HEK293 (cell line): ENCODE measurements around the gene ZNF260.

Experiments used
- CTCF ChIA-PET: fragments of 350-600 bp; formaldehyde crosslinking; extraction: SDS; loops from one replicate; lab custom pipeline; 2021; ENCODE audit warnings: antibody characterized with exemption; lab: Yijun Ruan, JAX
- POLR2A ChIA-PET: fragments of 300-600 bp; formaldehyde crosslinking; extraction: SDS; loops from one replicate; lab custom pipeline; 2020; ENCODE audit warnings: antibody characterized with exemption, inconsistent platforms; lab: Yijun Ruan, JAX
- H3K27ac ChIP-seq: fragments of 200-500 bp; sonication (Bioruptor generic); 2 replicates; pipeline ENCODE4 v1.5.1; 2014; ENCODE audit warnings: low read depth, low read length, control low read depth, inconsistent platforms; ENCODE audit errors: extremely low read depth
- H3K36me3 ChIP-seq, 2 experiments: fragments of 200-500 bp in 1 of 2; sonication (Bioruptor generic) in 1 of 2; 1 replicate in 1 of 2; 2 replicates in 1 of 2; pipeline ENCODE4 v1.5.1; 2014 to 2017; ENCODE audit warnings: inconsistent platforms in 2 of 2, low read length in 2 of 2; ENCODE audit not compliant: control insufficient read depth in 2 of 2, insufficient read depth in 1 of 2
- H3K4me1 ChIP-seq: fragments of 200-500 bp; sonication (Bioruptor generic); 2 replicates; pipeline ENCODE4 v1.5.1; 2014; ENCODE audit warnings: mild to moderate bottlenecking, low read length, inconsistent platforms; ENCODE audit not compliant: control insufficient read depth, insufficient read depth
- H3K4me3 ChIP-seq: 2 replicates; pipeline ENCODE4 v1.5.1; 2011; ENCODE audit warnings: low read depth, mild to moderate bottlenecking, control low read depth, low read length, moderate library complexity
- H3K9me3 ChIP-seq: fragments of 200-500 bp; sonication (Bioruptor generic); 2 replicates; pipeline ENCODE4 v1.5.1; 2014; ENCODE audit warnings: low read depth, low read length, inconsistent platforms; ENCODE audit not compliant: control insufficient read depth, insufficient read depth
- IKZF3 ChIP-seq: fragments of 450-650 bp; IDR thresholded peaks from 2 replicates; pipeline ENCODE4 v1.5.0; 2018; ENCODE audit warnings: missing biosample characterization, mild to moderate bottlenecking, missing genetic modification characterization, moderate library complexity
- OSR2 ChIP-seq: fragments of 450-650 bp; formaldehyde crosslinking; IDR thresholded peaks from 2 replicates; pipeline ENCODE4 v1.5.1; 2016; ENCODE audit warnings: missing biosample characterization, missing genetic modification characterization
- PRDM1 ChIP-seq: fragments of 450-650 bp; formaldehyde crosslinking; IDR thresholded peaks from 2 replicates; pipeline ENCODE4; 2016; ENCODE audit warnings: missing biosample characterization, missing genetic modification characterization
- SP7 ChIP-seq: fragments of 450-650 bp; formaldehyde crosslinking; IDR thresholded peaks from 2 replicates; pipeline ENCODE4 v1.5.1; 2016; ENCODE audit warnings: missing biosample characterization, missing genetic modification characterization
- WT1 ChIP-seq: fragments of 450-650 bp; formaldehyde crosslinking; IDR thresholded peaks from 2 replicates; pipeline ENCODE4 v1.5.1; 2016; ENCODE audit warnings: missing biosample characterization, missing genetic modification characterization
- ZBTB17 ChIP-seq: fragments of 450-650 bp; formaldehyde crosslinking; IDR thresholded peaks from 2 replicates; pipeline ENCODE4 v1.5.1; 2016; ENCODE audit warnings: missing biosample characterization, missing genetic modification characterization
- ZNF112 ChIP-seq: fragments of 450-650 bp; formaldehyde crosslinking; IDR thresholded peaks from 2 replicates; pipeline ENCODE4 v1.5.0; 2017; ENCODE audit warnings: missing biosample characterization, missing genetic modification characterization
- ZNF184 ChIP-seq: fragments of 450-650 bp; IDR thresholded peaks from 2 replicates; pipeline ENCODE4 v1.5.1; 2018; ENCODE audit warnings: missing biosample characterization, mild to moderate bottlenecking, missing genetic modification characterization
- ZNF2 ChIP-seq: fragments of 450-650 bp; formaldehyde crosslinking; IDR thresholded peaks from 2 replicates; pipeline ENCODE4 v1.5.1; 2016; ENCODE audit warnings: missing biosample characterization, missing genetic modification characterization
- ZNF366 ChIP-seq: fragments of 450-650 bp; formaldehyde crosslinking; conservative IDR thresholded peaks from 2 replicates; pipeline ENCODE4 v1.5.1; 2016; ENCODE audit warnings: missing biosample characterization, missing genetic modification characterization
- ZNF423 ChIP-seq: fragments of 450-650 bp; formaldehyde crosslinking; IDR thresholded peaks from 2 replicates; pipeline ENCODE4 v1.5.1; 2016; ENCODE audit warnings: missing biosample characterization, missing genetic modification characterization
- ZNF549 ChIP-seq: fragments of 450-650 bp; IDR thresholded peaks from 2 replicates; pipeline ENCODE4 v1.5.1; 2018; ENCODE audit warnings: missing biosample characterization, missing genetic modification characterization, mild to moderate bottlenecking, inconsistent platforms, moderate library complexity
- ZNF600 ChIP-seq: fragments of 450-650 bp; formaldehyde crosslinking; IDR thresholded peaks from 2 replicates; pipeline ENCODE4 v1.5.1; 2016; ENCODE audit warnings: missing biosample characterization, missing genetic modification characterization
- ZNF629 ChIP-seq: fragments of 450-650 bp; formaldehyde crosslinking; IDR thresholded peaks from 2 replicates; pipeline ENCODE4 v1.5.1; 2017; ENCODE audit warnings: missing biosample characterization, missing genetic modification characterization
- ZNF677 ChIP-seq: fragments of 450-650 bp; IDR thresholded peaks from 2 replicates; pipeline ENCODE4 v1.5.0; 2018; ENCODE audit warnings: missing biosample characterization, mild to moderate bottlenecking, missing genetic modification characterization, moderate library complexity
- ZNF701 ChIP-seq: fragments of 450-650 bp; formaldehyde crosslinking; IDR thresholded peaks from 2 replicates; pipeline ENCODE4 v1.5.1; 2016; ENCODE audit warnings: missing biosample characterization, missing genetic modification characterization
- TF ChIP-seq, protein P1 (sequence below): fragments of 450-650 bp; formaldehyde crosslinking; IDR thresholded peaks from 2 replicates; pipeline ENCODE4 v1.5.1; 2016; ENCODE audit warnings: missing biosample characterization, missing genetic modification characterization
- TF ChIP-seq, protein P2 (sequence below): fragments of 450-650 bp; formaldehyde crosslinking; IDR thresholded peaks from 2 replicates; pipeline ENCODE4; 2016; ENCODE audit warnings: missing biosample characterization, missing genetic modification characterization
- TF ChIP-seq, protein P3 (sequence below): fragments of 450-650 bp; formaldehyde crosslinking; IDR thresholded peaks from 2 replicates; pipeline ENCODE4 v1.5.1; 2016; ENCODE audit warnings: missing biosample characterization, missing genetic modification characterization
- TF ChIP-seq, protein P4 (sequence below): fragments of 450-650 bp; formaldehyde crosslinking; IDR thresholded peaks from 2 replicates; pipeline ENCODE4 v1.5.1; 2016; ENCODE audit warnings: missing biosample characterization, missing genetic modification characterization

Gene ZNF260

DNA sequence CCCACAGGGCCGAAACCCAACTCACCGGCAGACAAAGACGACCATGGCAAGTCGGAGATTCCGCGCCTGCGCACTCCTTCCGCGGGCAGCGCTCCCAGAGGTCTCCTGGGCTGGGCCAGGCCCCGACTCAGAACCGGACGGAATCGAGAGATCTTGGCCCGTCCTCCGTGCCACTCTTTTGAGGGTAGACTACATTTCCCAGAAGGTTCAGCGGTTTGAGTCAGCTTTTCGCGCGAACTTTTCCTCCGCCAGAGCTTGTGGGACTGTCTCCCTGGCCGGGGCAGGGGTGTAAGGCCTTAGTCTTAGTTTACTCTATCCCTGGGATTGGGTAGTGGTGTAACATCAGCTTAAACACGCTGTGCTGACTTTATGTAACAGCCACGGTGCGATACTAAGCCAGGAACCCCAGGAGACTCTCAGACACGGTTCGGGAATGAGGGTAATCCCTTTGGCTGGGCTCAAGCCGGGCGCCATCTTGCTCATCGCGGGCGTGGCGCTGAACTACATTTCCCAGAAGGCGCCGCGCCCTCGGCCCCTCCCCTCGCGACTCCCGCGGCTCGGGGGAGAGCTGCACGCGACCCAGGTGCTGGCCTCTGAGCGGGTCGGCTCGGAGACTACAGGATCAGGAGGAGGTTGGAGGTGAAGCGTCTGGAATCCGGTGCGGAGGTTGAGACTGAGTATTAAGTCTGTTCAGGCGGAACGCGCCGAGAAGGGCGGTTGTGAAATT, at the start of gene ZNF260 (continued):
- TF ChIP-seq, protein P1, sequence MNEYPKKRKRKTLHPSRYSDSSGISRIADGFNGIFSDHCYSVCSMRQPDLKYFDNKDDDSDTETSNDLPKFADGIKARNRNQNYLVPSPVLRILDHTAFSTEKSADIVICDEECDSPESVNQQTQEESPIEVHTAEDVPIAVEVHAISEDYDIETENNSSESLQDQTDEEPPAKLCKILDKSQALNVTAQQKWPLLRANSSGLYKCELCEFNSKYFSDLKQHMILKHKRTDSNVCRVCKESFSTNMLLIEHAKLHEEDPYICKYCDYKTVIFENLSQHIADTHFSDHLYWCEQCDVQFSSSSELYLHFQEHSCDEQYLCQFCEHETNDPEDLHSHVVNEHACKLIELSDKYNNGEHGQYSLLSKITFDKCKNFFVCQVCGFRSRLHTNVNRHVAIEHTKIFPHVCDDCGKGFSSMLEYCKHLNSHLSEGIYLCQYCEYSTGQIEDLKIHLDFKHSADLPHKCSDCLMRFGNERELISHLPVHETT (tag by site-specific recombination): peak; percentile 87
- no peak for TF ChIP-seq ZNF677 (tag by site-specific recombination)
- TF ChIP-seq, protein P2, sequence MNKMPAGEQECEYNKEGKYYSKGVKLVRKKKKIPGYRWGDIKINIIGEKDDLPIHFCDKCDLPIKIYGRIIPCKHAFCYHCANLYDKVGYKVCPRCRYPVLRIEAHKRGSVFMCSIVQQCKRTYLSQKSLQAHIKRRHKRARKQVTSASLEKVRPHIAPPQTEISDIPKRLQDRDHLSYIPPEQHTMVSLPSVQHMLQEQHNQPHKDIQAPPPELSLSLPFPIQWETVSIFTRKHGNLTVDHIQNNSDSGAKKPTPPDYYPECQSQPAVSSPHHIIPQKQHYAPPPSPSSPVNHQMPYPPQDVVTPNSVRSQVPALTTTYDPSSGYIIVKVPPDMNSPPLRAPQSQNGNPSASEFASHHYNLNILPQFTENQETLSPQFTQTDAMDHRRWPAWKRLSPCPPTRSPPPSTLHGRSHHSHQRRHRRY (tag by site-specific recombination): peak; percentile 33; the same call in 1 of the 2 replicates
- peak; percentile 94 for TF ChIP-seq IKZF3 (tag by site-specific recombination)

DNA sequence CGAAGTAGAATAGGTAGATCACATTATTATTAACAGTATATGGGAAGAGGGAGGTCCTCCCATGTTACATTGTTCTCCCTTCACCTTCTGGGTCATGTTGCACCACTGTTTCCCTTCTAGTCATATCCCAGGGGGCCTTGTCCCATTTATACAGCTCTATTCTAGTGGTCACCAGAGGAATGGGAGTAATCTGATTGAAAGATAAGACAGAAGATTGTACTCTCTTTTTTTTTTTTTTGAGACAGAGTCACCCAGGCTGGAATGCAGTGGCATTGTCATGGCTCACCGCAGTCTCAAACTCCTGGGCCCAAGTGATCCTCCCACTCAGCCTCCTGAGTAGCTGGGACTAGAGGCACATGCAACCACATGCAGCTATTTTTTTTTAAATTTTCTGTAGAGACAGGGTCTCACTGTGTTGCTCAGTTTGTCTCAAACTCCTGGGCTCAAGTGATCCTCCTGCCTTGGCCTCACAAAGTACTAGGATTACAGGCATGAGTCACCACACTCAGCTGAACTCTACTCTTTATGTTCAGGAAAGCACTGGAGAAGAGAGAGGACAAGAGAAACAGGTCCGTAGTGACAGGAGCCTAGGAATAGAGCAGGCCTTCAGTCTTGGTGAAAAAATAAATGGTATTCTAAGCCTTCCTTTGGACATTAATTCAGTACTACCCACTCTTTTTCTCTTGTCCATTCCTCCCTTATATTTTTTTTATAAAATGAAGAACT, 49.4 kb upstream of the ZNF260 start:
- H3K27ac ChIP-seq: no peak overlapping the region
- H3K9me3 ChIP-seq: peaks cover 23% of the 10 kb centered on the region
- peaks cover 67 to 75% of the 10 kb centered on the region in 2 experiments for H3K36me3 ChIP-seq
- H3K4me1 ChIP-seq: peaks cover 10% of the 10 kb centered on the region
- ChIA-PET CTCF (interaction anchor here (0.6 to 0.7 kb wide), 2 partner anchors 9 to 13 kb away, joined by 3 read pairs; no protein-coding TSS in a partner anchor), POLR2A (interaction anchor here (0.6 to 0.7 kb wide), 2 partner anchors 172 to 256 kb away, joined by 3 to 6 read pairs; no protein-coding TSS in a partner anchor)
- H3K4me3 ChIP-seq: no peak overlapping the region
- TF ChIP-seq ZNF2 (tag by site-specific recombination): 0 out of 2 replicates have a peak, but pooled peaks have one; percentile 11
- TF ChIP-seq ZNF600: peak; percentile 87
- 0 out of 2 replicates have a peak, but pooled peaks have one; percentile 25 for TF ChIP-seq ZNF549 (tag by site-specific recombination)
- peak; percentile 63 for TF ChIP-seq ZNF366 (tag by site-specific recombination)
- 0 out of 2 replicates have a peak, but pooled peaks have one; percentile 16 for TF ChIP-seq SP7 (tag by site-specific recombination)
- peak; percentile 79 for TF ChIP-seq PRDM1
- peak; percentile 87 for TF ChIP-seq WT1 (tag by site-specific recombination)
- TF ChIP-seq ZNF423 (tag by site-specific recombination): no peak
- TF ChIP-seq ZBTB17 (tag by site-specific recombination): peak; percentile 36; the same call in 1 of the 2 replicates
- TF ChIP-seq, protein P3, sequence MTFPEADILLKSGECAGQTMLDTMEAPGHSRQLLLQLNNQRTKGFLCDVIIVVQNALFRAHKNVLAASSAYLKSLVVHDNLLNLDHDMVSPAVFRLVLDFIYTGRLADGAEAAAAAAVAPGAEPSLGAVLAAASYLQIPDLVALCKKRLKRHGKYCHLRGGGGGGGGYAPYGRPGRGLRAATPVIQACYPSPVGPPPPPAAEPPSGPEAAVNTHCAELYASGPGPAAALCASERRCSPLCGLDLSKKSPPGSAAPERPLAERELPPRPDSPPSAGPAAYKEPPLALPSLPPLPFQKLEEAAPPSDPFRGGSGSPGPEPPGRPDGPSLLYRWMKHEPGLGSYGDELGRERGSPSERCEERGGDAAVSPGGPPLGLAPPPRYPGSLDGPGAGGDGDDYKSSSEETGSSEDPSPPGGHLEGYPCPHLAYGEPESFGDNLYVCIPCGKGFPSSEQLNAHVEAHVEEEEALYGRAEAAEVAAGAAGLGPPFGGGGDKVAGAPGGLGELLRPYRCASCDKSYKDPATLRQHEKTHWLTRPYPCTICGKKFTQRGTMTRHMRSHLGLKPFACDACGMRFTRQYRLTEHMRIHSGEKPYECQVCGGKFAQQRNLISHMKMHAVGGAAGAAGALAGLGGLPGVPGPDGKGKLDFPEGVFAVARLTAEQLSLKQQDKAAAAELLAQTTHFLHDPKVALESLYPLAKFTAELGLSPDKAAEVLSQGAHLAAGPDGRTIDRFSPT (tag by site-specific recombination): no peak
- TF ChIP-seq, protein P4, sequence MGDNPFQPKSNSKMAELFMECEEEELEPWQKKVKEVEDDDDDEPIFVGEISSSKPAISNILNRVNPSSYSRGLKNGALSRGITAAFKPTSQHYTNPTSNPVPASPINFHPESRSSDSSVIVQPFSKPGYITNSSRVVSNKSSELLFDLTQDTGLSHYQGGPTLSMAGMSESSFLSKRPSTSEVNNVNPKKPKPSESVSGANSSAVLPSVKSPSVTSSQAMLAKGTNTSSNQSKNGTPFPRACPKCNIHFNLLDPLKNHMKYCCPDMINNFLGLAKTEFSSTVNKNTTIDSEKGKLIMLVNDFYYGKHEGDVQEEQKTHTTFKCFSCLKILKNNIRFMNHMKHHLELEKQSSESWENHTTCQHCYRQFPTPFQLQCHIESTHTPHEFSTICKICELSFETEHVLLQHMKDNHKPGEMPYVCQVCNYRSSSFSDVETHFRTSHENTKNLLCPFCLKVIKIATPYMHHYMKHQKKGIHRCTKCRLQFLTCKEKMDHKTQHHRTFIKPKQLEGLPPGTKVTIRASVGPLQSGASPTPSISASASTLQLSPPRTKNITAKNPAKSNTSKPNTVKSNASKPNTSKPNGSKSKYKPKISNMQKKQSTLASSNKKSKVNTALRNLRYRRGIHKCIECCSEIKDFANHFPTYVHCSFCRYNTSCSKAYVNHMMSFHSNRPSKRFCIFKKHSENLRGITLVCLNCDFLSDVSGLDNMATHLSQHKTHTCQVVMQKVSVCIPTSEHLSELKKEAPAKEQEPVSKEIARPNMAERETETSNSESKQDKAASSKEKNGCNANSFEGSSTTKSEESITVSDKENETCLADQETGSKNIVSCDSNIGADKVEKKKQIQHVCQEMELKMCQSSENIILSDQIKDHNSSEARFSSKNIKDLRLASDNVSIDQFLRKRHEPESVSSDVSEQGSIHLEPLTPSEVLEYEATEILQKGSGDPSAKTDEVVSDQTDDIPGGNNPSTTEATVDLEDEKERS (tag by site-specific recombination): peak; percentile 31; the same call in 1 of the 2 replicates
- TF ChIP-seq ZNF629: 0 out of 2 replicates have a peak, but pooled peaks have one; percentile 34
- peak; percentile 71 for TF ChIP-seq ZNF184 (tag by site-specific recombination)
- peak; percentile 47; the same call in 1 of the 2 replicates for TF ChIP-seq OSR2
- no peak for TF ChIP-seq ZNF112 (tag by site-specific recombination)
- no peak for TF ChIP-seq ZNF701 (tag by site-specific recombination)
